Hematopoietic multipotent progenitor cell (in vitro differentiated cells): ENCODE data around the gene PMIS2. TPM values are rescaled to one million over a fixed set of nuclear protein-coding genes. Genes with fewer than 3 reads are reported as not detected.

Experiments used
- DNase-seq, 3 donors: peaks; one replicate each; pipeline ENCODE4 v3.0.0-alpha.2; 2011 to 2015; ENCODE audit warnings: low read depth in 2 of 3, low spot score in 2 of 3
- total RNA-seq: library from RNA; depleted of rRNA; stranded (reverse); fragments of >200 nt; gene quantifications from one replicate; pipeline ENCODE4 v1.2.3, GENCODE V29; 2012

The PMIS2 gene
- not detected for total RNA-seq

GRCh38 chr19:35585848-35586247, at the start of gene PMIS2:
PMIS2 (plus strand) TSS chr19:35586173; CDS start chr19:35586260, 87 bp downstream.
- DNase-seq: peak in 2 of 3 donors; percentile 27 to 51

GRCh38 chr19:35539314-35539713, 46.7 kb upstream of the PMIS2 start:
- no peak for DNase-seq

- DNase-seq: no peak
These were observed 46.1 kb upstream of the PMIS2 start for GRCh38 chr19:35539850-35540249.

- no peak for DNase-seq
These were observed 45.5 kb upstream of the PMIS2 start for GRCh38 chr19:35540356-35540927.

- DNase-seq: no peak
These were observed 43.8 kb upstream of the PMIS2 start for GRCh38 chr19:35542209-35542608.

- DNase-seq: no peak
These were observed 42.5 kb upstream of the PMIS2 start for GRCh38 chr19:35543280-35544109.

GRCh38 chr19:35544110-35544802, 41.7 kb upstream of the PMIS2 start:
- DNase-seq: no peak

- DNase-seq: peak; percentile 54 to 84 (median 83)
These were observed 40.7 kb upstream of the PMIS2 start, which contains the start of gene TMEM147 for GRCh38 chr19:35545001-35545854. TMEM147 (plus strand) TSS chr19:35545626; CDS start chr19:35545740, 114 bp downstream.

GRCh38 chr19:35545855-35546381, 40.1 kb upstream of the PMIS2 start:
- DNase-seq: peak in 1 of 3 donors; percentile 19

- DNase-seq: no peak
These were observed 39.4 kb upstream of the PMIS2 start for GRCh38 chr19:35546532-35546931.

GRCh38 chr19:35549174-35549788, 36.7 kb upstream of the PMIS2 start:
- DNase-seq: peak; percentile 52 to 85 (median 58)

GRCh38 chr19:35549879-35550523, 36.0 kb upstream of the PMIS2 start:
- DNase-seq: no peak

- no peak for DNase-seq
These were observed 34.7 kb upstream of the PMIS2 start for GRCh38 chr19:35551091-35551810.

GRCh38 chr19:35552534-35553384, 33.2 kb upstream of the PMIS2 start:
- no peak for DNase-seq

GRCh38 chr19:35553385-35554000, 32.5 kb upstream of the PMIS2 start:
- DNase-seq: no peak

- no peak for DNase-seq
These were observed 31.9 kb upstream of the PMIS2 start for GRCh38 chr19:35554076-35554475.

- DNase-seq: no peak
These were observed 30.5 kb upstream of the PMIS2 start for GRCh38 chr19:35555301-35556005.
